Measurements from ENCODE around the gene CSH2. TPM values are rescaled to one million over a fixed set of nuclear protein-coding genes. Genes with fewer than 3 reads are reported as not detected.

Gene CSH2
- polyA plus RNA-seq, 2 of the 4 experiments (the other 2 are of a cell fraction), result not detected

GRCh38 chr17:63848834-63849689 lies 24.4 kb downstream of the CSH2 start (continued):
- TF ChIP-seq RAD21 (conservative IDR thresholded peaks at IDR 0.05 in 1 of 2, IDR thresholded peaks at IDR 0.05 in 1 of 2) (no peak), E2F6 (IDR thresholded peaks at IDR 0.05; ENCODE audit: borderline replicate concordance, low read depth) (peak; percentile 100), CHD2 (IDR thresholded peaks at IDR 0.05; ENCODE audit: low read length, partially characterized antibody) (peak; percentile 60), EHMT2 (IDR thresholded peaks at IDR 0.05; ENCODE audit: low read depth) (no peak), HEYL (CRISPR knock-in tag; IDR thresholded peaks at IDR 0.05) (no peak; the same call in 1 of the 2 replicates), FOXS1 (CRISPR knock-in tag; IDR thresholded peaks at IDR 0.05) (peak; percentile 63; the same call in 1 of the 2 replicates), ZNF302 (CRISPR knock-in tag; IDR thresholded peaks at IDR 0.05) (no peak; the same call in 1 of the 2 replicates), RFX5 (IDR thresholded peaks at IDR 0.05) (peak; percentile 100), HOXA7 (CRISPR knock-in tag; IDR thresholded peaks at IDR 0.05) (peak; percentile 40; the same call in 1 of the 2 replicates), ZFP36 (IDR thresholded peaks at IDR 0.05; ENCODE audit: borderline replicate concordance, partially characterized antibody) (no peak)

DNA sequence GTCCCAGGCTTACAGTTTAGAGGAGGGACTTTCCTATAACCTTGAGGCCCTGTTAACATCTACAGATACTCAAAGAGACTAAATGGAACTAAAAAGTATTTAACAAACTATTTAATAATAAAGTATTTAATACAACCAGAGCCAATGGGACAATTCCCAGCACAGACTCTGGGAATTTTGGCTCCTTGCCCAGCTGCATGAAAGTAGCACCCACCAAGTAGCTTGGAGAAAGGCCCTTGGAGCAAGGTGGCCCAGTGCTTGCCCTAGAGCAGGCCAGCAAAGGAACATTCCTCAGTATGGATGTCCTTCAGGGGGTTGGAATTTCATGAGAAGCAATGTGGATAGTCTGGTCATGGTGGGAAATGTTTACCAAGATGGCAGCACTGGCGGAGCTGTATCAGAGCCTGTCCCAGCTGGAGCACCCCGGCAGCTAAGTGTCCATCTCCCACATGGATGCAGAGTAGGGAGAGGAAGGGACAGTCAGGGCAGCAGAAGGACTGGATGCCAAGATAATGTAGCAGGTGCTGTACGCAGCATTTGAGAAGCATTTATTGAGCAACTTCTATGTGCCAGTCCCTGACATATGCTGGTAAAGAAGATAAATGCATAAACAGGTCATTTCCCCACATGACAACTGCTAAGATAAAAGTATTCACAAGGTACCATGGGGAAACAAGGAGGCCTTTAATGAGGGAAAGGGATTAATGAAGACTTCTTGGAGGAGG lies 25.8 kb downstream of the CSH2 start:
- no peak for ATAC-seq
- Histone ChIP-seq H3K9me3 (peaks cover 8% of the 10 kb centered on the region), H3K27ac (no peak overlapping the region), H3K4me2 (no peak overlapping the region), H3K4me1 (0 out of 3 replicates have a peak, but pooled peaks cover 5% of the 10 kb centered on the region), H3K4me3 (no peak overlapping the region)
- TF ChIP-seq HOXA7 (CRISPR knock-in tag; IDR thresholded peaks at IDR 0.05), result no peak
- TF ChIP-seq MAX (IDR thresholded peaks at IDR 0.05), result no peak
- TF ChIP-seq RCOR1 (IDR thresholded peaks at IDR 0.05; ENCODE audit: low read depth, low read length), result no peak
- no peak for TF ChIP-seq E2F6 (IDR thresholded peaks at IDR 0.05; ENCODE audit: borderline replicate concordance, low read depth)
- no peak for TF ChIP-seq ZC3H11A (IDR thresholded peaks at IDR 0.05)
- no peak for TF ChIP-seq POLR2AphosphoS2 (conservative IDR thresholded peaks at IDR 0.05; ENCODE audit: low read length)
- DNase-seq (ENCODE audit: low read depth in 1 of 2, low spot score in 1 of 2), result no peak
- ChIA-PET CTCF (interaction anchor here (1.1 to 9.6 kb wide), 8 partner anchors 8 to 214 kb away, joined by 3 to 91 read pairs (median 6); no protein-coding TSS in a partner anchor), POLR2A (no interaction called here)
- 82% methylated on average over 3 of the region's 3 CpGs for WGBS (ENCODE audit: missing lambda C conversion rate)
- no peak for FAIRE-seq

DNA sequence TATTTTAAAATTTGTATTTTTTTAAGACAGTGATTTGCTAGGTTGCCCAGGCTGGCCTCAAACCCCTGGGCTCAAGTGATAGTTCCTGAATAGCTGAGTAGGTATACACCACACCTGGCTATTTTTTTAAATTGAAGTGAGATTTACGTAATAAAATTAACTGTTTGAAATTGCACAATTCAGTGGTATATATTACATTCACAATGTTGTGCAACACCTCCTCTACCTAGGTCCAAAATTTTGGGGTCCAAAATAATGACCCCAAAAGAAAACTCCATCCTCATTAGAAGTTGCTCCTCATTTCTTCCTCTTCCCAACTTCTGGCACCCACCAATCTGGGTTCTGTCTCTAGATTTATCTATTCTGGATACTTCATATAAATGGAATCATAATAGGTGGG lies 28.0 kb downstream of the CSH2 start:
- POLR2A ChIA-PET, result no interaction called here
- no peak for TF ChIP-seq SREBF2 (IDR thresholded peaks at IDR 0.05)
- no peak for TF ChIP-seq TFCP2L1 (CRISPR knock-in tag; IDR thresholded peaks at IDR 0.05)
- TF ChIP-seq PHF8 (IDR thresholded peaks at IDR 0.05; ENCODE audit: borderline replicate concordance, low read depth), result no peak
- TF ChIP-seq JUN (IDR thresholded peaks at IDR 0.05), result no peak
- TF ChIP-seq MAZ (IDR thresholded peaks at IDR 0.05; ENCODE audit: borderline replicate concordance, low read depth, low read length), result no peak
- TF ChIP-seq CEBPB (IDR thresholded peaks at IDR 0.05), result peak; percentile 31 to 43; a peak in 3 of 4 replicates
- FAIRE-seq, result no peak

More for the DNA sequence above, 28.0 kb downstream of the CSH2 start:
- Histone ChIP-seq H3K4me2 (no peak overlapping the region), H3K4me3 (no peak overlapping the region), H3K27ac (no peak overlapping the region), H3K9me3 (peaks cover 8% of the 10 kb centered on the region), H3K4me1 (peaks cover 15% of the 10 kb centered on the region)
- no peak for DNase-seq (ENCODE audit: low read depth in 1 of 2, low spot score in 1 of 2)
- WGBS (ENCODE audit: missing lambda C conversion rate), result 63% methylated on average over 1 of the region's 1 CpG
- CTCF ChIA-PET, result interaction anchor here (9.5 to 9.6 kb wide), 2 partner anchors 14 to 21 kb away, joined by 90 to 91 read pairs; no protein-coding TSS in a partner anchor
- no peak for ATAC-seq
